Stomach smooth muscle (tissue), 2 donors: ENCODE measurements around the gene MYCL.

ENCODE experiments used
- H3K27ac ChIP-seq: one replicate; pipeline ENCODE4 v1.7.0; 2013; ENCODE audit warnings: mild to moderate bottlenecking, low read length, inconsistent platforms
- H3K27me3 ChIP-seq, 2 donors: one replicate each; pipeline ENCODE4 v1.7.0; 2013; ENCODE audit warnings: low read length in 2 of 2; ENCODE audit not compliant: insufficient read depth in 2 of 2, control insufficient read depth in 1 of 2
- H3K36me3 ChIP-seq, 2 donors: one replicate each; pipeline ENCODE4 v1.7.0; 2013; ENCODE audit warnings: low read length in 2 of 2; ENCODE audit not compliant: control insufficient read depth in 2 of 2, insufficient read depth in 2 of 2
- H3K4me1 ChIP-seq: one replicate; pipeline ENCODE4 v1.7.0; 2013; ENCODE audit warnings: low read length; ENCODE audit not compliant: control insufficient read depth, insufficient read depth
- H3K4me3 ChIP-seq, 2 donors: one replicate each; pipeline ENCODE4 v1.7.0; 2013; ENCODE audit warnings: low read length in 2 of 2
- H3K9ac ChIP-seq, 2 donors: one replicate each; pipeline ENCODE4 v1.7.0; 2013; ENCODE audit warnings: low read length in 2 of 2, mild to moderate bottlenecking in 1 of 2
- H3K9me3 ChIP-seq, 2 donors: one replicate each; pipeline ENCODE4 v1.7.0; 2013; ENCODE audit warnings: low read length in 2 of 2; ENCODE audit not compliant: control insufficient read depth in 2 of 2
- donor health status: healthy.
- donor health status: Pancreatic carcinoma.

MYCL gene

DNA sequence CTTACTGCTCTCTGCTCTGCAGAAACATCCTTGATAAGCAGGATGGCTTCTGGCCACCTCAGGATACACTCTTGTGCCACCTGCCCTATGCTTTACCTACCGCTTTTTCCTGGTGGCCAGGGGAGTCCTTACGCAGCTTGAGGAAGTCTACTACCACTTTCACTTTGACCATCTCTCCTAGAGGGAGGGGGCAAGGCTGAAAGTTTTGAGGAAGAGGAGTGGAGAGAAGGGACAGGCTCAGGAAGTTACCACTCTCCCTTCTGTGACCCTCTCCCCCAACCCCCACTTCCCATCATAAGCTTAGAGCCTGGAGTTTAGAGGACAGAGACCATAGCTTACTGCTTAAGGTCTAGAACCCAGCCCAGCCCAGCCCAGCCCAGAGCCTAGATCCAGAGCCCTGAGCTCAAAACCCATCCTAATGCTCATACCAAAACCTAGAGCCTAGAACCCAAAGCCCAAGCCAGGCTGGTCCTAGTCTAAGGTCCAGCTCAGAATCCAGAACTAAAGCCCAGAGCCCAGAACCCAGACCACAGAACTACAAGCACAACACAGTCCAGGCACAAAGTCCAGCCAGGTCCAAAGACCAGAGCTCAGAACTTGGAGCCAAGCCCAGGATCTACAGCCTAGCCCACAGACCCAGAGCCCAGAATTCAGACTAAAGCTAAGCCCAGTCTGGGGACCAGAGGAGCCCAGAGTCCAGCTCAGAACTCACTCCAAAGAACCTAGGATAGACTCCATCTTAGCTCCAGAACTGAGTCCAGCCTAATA is 35.2 kb upstream of the MYCL start:
- Histone ChIP-seq H3K36me3 (no peaks in the 10 kb centered on the region), H3K4me3 (no peak overlapping the region), H3K27ac (no peak overlapping the region), H3K4me1 (peaks cover 3% of the 10 kb centered on the region), H3K27me3 (no peaks in the 10 kb centered on the region), H3K9ac (no peak overlapping the region), H3K9me3 (no peaks in the 10 kb centered on the region)

DNA sequence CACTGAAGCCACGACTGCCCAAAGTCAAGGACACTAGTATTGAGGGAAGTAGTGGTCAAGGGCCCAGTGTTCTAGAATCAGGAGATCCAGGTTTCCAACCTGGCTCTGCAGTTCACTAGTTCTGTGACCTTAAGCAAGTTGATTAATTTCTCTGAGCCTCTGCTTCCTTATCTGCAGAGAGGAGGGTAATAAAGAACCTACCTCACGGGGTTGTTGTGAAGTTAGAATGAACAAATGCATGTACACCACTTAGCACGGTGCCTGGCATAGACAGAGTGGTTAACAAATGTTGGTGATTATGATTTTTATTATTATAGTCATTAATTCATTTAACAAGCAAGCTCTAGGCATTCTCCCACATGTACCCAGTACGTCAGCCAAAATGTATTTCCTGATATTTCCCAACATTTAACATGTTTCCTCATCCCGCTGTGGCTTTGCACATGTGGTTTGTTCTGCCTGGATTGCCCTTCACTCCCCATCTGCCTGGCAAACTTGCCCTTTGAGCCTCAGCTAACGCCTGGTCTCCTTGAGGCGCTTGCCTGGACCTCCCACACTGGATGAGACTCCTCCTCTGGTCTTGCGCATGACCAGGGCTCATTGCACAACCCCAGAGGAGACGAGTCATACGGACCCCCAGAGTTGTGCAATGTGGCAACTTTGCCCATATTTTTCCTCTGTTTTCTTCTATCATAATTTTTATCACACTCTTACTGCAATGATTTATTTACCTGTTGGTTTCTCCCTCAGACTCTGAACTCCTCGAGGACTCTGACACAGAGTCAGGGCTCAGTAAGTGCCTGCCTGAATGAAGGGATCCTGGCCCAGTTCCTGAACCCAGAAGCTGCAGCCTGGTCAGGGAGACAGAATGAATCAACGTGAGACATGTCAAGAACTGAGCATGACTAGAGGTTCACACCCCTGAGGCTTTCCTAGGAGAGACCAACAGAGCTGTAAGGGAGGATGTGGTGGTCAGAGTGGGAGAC is 32.5 kb upstream of the MYCL start:
- Histone ChIP-seq H3K4me1 (peaks cover 3% of the 10 kb centered on the region), H3K27me3 (no peaks in the 10 kb centered on the region), H3K27ac (no peak overlapping the region), H3K36me3 (no peaks in the 10 kb centered on the region), H3K9me3 (no peaks in the 10 kb centered on the region), H3K4me3 (no peak overlapping the region), H3K9ac (no peak overlapping the region)

DNA sequence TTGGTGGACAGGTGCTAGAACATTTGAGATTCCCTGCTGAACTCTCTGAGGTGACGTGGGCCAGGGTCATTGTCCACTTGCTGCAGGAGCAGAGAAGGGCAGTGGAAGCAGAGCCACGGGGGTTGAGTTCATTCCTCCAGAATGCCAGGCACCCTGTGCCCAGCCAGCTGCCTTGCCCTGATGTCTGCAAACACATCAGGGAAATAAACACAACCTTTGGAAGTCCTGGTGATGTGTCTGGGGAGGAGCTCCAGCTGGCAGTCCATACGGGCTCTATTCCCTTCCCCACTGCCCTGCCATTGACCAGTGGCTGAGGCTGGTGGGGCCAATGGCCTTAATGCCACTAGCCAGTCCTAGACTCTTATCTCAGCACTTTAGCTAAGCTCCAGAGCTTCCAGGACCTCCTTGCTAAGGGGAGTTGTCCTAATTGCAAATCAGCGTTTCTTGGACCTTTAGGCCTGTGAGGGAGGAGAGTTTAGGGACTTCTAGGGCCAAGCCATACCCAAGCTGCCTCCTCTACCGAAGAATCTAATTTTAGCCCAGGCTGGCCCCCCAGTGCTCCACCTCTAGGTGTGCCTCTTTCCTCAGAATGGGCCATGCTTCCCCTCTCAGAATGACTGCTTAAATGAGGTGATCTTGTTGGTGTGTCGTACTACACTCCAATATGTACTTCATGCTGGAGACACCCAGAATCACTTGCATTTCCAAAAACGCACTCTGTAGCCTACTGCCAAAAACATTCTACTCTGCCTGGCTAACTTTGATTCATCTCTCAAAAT is 27.3 kb upstream of the MYCL start:
- no peak overlapping the region for H3K9ac ChIP-seq
- H3K4me3 ChIP-seq: no peak overlapping the region

DNA sequence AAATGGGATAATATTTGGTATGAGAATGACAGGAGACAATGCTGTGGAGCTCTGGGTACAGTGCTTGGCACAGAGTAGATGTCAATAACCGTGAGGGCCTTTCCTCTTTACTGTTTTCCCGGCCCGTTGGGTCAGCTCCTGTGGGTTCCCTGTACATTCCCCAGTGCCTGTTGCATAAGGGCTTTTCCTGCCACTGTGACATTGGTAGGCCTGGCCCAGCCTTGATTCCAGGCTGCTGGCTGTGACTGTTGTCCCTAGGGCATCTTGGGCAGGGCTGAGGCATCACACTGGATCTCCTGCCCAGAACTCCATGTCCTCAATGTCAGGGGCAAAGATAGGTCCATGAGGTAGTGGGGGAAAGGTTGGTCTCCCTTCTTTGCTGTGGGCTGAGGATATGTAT is 25.8 kb upstream of the MYCL start:
- no peak overlapping the region for H3K27ac ChIP-seq
- H3K9me3 ChIP-seq: no peaks in the 10 kb centered on the region
- H3K4me1 ChIP-seq: peaks cover 9% of the 10 kb centered on the region
- no peak overlapping the region for H3K4me3 ChIP-seq
- no peak overlapping the region for H3K9ac ChIP-seq
- H3K27me3 ChIP-seq: peaks cover 0 to under 1% of the 10 kb centered on the region in 2 donors
- no peaks in the 10 kb centered on the region for H3K36me3 ChIP-seq

More for the DNA sequence above, 27.3 kb upstream of the MYCL start:
- H3K27me3 ChIP-seq: no peaks in the 10 kb centered on the region
- no peaks in the 10 kb centered on the region for H3K36me3 ChIP-seq
- no peaks in the 10 kb centered on the region for H3K9me3 ChIP-seq
- H3K27ac ChIP-seq: no peak overlapping the region
- peaks cover 12% of the 10 kb centered on the region for H3K4me1 ChIP-seq

DNA sequence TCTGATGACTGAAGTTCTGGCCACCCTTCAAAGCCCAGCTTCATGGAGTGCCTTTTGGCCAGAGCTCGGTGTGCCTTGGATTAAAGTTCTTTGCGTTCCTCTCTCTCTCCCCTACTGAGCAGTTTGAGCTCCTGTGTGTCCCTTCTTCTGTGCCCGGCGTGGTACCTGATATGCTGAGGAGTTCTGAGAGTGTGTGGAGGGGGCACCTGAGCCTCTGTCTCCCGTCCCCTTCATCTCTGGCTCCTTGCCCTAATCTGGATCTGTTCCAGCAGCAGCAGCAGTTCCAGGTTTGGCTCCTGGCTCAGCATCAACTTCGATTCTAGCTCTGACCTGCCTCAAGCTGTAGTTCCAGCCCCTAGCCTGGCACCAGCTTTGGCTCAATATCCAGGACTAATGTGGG is 25.1 kb upstream of the MYCL start:
- Histone ChIP-seq H3K27me3 (peaks cover 6 to 7% of the 10 kb centered on the region in 2 donors), H3K27ac (no peak overlapping the region), H3K36me3 (no peaks in the 10 kb centered on the region), H3K9ac (no peak overlapping the region), H3K4me1 (peaks cover 13% of the 10 kb centered on the region), H3K9me3 (no peaks in the 10 kb centered on the region), H3K4me3 (no peak overlapping the region)

DNA sequence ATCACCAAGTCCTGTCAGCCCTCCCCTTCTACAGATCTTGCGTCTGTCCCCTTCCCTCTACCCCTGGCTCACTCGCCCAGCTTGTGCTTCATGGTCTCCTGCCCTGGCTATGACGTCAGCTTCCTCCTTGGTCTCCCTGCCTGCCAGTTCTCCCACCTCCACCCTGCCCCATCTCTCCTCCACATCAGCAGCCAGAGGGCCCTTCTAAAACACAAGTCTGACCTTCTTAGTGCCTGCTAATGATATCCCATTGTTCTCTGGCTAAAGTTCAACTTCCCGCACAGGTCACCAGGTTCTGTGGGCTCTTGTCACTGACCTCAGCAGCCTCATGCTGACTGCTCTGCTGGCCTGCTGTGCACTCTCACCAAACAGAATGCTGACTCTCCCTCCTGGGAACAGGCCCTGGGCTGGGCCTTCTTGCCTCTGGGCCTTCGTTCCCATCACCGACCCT is 24.7 kb upstream of the MYCL start:
- Histone ChIP-seq H3K4me1 (peaks cover 13% of the 10 kb centered on the region), H3K27me3 (peaks cover 6 to 11% of the 10 kb centered on the region in 2 donors), H3K4me3 (no peak overlapping the region), H3K9ac (no peak overlapping the region), H3K9me3 (no peaks in the 10 kb centered on the region), H3K36me3 (no peaks in the 10 kb centered on the region), H3K27ac (no peak overlapping the region)

DNA sequence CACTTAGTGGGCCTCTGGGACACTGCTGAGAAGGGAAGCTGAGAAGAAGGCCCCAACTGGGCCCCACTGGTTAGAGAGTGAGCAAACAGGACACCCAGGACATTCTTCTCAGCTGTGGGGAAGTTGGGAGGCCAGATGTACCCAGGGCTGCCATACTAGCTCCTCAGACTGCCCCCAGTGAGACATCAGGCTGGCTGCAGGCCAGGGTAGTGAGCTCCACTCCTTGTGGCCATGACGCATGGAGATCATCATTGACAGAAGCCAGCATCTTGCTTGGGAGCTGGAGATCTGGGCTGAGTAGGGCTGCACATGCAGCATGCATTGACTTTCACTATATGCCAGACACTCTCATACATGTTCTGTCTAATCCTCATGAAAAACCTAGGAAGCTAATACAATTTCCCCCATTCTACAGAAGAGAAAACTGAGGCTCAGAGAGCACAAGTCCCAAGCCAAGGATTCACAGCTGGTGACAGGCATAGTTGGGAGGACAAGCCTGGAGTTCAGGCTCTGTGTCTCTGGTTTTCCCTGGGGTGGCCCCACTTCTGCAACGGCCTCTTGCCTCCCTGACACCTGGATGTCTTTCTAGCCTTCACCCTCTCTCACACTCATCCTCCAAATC is 24.1 kb upstream of the MYCL start:
- no peaks in the 10 kb centered on the region for H3K36me3 ChIP-seq

DNA sequence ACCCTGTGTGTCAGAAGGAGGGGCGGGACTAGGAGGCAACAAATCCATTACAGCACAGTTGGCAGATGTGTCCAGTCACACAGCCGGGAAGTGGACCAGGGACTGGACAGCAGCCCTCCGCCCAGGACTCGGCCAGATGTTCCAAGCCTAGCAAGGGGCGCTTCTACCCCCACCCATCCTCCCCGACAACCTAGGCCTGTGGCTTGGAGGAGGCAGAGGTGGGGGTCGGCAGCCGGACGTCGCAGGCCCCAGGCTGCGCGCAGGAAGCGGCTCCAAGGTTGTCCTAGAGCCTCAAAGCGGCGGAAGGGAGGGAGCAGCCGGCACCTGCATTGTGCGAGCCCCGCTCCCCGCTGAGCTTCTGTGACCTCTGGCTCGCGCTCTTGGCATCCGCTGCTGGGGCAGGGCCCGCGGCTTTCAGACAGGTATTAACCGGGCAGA is 20.6 kb upstream of the MYCL start:
- H3K27me3 ChIP-seq: peaks cover 6 to 11% of the 10 kb centered on the region in 2 donors
- H3K9ac ChIP-seq: no peak overlapping the region
- H3K36me3 ChIP-seq: no peaks in the 10 kb centered on the region
- H3K27ac ChIP-seq: no peak overlapping the region
- H3K4me3 ChIP-seq: no peak overlapping the region
- H3K4me1 ChIP-seq: peaks cover 8% of the 10 kb centered on the region
- H3K9me3 ChIP-seq: no peaks in the 10 kb centered on the region

More for the DNA sequence above, 24.1 kb upstream of the MYCL start:
- Histone ChIP-seq H3K9me3 (no peaks in the 10 kb centered on the region), H3K27me3 (peaks cover 6 to 11% of the 10 kb centered on the region in 2 donors), H3K4me1 (peaks cover 13% of the 10 kb centered on the region), H3K27ac (no peak overlapping the region), H3K9ac (no peak overlapping the region), H3K4me3 (no peak overlapping the region)

DNA sequence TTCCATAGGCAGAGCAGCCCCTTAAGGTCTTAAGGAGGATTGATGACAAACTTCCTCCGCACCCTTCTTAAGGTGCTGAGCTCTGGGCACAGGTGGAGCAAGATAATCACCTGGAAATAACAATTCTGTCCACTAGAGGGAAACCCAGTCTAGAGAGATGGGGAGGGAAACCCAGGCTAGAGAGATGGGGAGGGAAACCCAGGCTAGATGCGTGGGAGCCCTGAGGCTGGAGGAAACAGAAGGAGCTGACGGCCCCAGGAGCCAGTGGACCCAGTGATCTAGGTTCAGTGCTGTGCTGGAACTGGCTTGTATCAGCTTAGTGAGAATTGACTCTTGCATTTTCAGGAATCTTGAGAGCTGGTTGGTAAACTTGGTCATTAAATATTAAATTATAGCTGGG is 17.8 kb upstream of the MYCL start:
- no peaks in the 10 kb centered on the region for H3K9me3 ChIP-seq
- H3K27me3 ChIP-seq: peaks cover 6 to 11% of the 10 kb centered on the region in 2 donors
- H3K27ac ChIP-seq: no peak overlapping the region

DNA sequence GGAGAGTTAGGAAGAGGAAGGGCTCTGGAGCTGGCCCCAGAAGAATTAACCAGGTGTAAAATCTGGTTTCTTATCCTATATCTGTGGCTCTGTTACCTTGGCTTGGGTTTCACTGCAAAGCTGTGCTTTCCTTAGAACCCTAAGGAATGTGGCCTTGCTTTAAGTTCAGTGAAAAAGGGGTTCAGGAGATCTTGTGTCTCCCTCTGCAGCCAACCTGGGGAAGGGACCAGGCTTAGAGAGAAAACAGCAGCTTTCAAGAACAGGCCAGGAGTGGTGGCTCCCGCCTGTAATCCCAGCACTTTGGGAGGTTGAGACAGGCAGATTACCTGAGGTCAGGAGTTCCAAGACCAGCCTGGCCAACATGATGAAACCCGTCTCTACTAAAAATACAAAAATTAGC is 16.1 kb upstream of the MYCL start:
- Histone ChIP-seq H3K4me3 (no peak overlapping the region), H3K27me3 (peaks cover 6 to 11% of the 10 kb centered on the region in 2 donors), H3K36me3 (no peaks in the 10 kb centered on the region), H3K9ac (no peak overlapping the region), H3K27ac (no peak overlapping the region), H3K9me3 (no peaks in the 10 kb centered on the region), H3K4me1 (peaks cover 3% of the 10 kb centered on the region)

More for the DNA sequence above, 17.8 kb upstream of the MYCL start:
- H3K4me3 ChIP-seq: no peak overlapping the region
- H3K36me3 ChIP-seq: no peaks in the 10 kb centered on the region
- no peak overlapping the region for H3K9ac ChIP-seq
- H3K4me1 ChIP-seq: peaks cover 3% of the 10 kb centered on the region
